ENCODE results near the gene ORAI3. TPM values are rescaled to one million over a fixed set of nuclear protein-coding genes. Genes with fewer than 3 reads are reported as not detected.

Gene ORAI3
- total RNA-seq, 1 experiment from 2014 or later, result 26.9 TPM

GRCh38 chr16:30922420-30922959 lies 26.4 kb upstream of the ORAI3 start:
- H3K4me1 ChIP-seq (ENCODE audit: control insufficient read depth, insufficient read depth, low read length), result peaks cover 9% of the 10 kb centered on the region
- DNase-seq (ENCODE audit: low read depth, low spot score) (peak; percentile 99), ATAC-seq (peak; percentile 92)
- H3K9me3 ChIP-seq (ENCODE audit: control insufficient read depth, insufficient read depth, low read depth, low read length), result no peaks in the 10 kb centered on the region
- ChIA-PET POLR2A (no interaction called here), CTCF (no interaction called here)
- TSS peak; percentile 91 for BruUV-seq (replicated peaks)
- no peaks in the 10 kb centered on the region for H3K36me3 ChIP-seq (ENCODE audit: control insufficient read depth, insufficient read depth, low read length)
- TF ChIP-seq TCF7L2 (IDR thresholded peaks at IDR 0.05; ENCODE audit: low read depth, low read length) (0 out of 2 replicates have a peak, but pooled peaks have one; percentile 14), CTCF (IDR thresholded peaks at IDR 0.05) (no peak), REST (IDR thresholded peaks at IDR 0.05; ENCODE audit: insufficient read depth in 1 of 2, low read depth in 2 of 2, low read length in 1 of 2) (no peak), POLR2AphosphoS5 (IDR thresholded peaks at IDR 0.05; ENCODE audit: low read depth, low read length) (peak; percentile 47; the same call in 1 of the 2 replicates), SIN3A (IDR thresholded peaks at IDR 0.05; ENCODE audit: borderline replicate concordance, insufficient read depth, low read depth, low read length) (no peak)
- intact Hi-C loops (cut with micrococcal nuclease; ENCODE audit: unreplicated experiment) (no loop called here), in situ Hi-C loops (cut with HindIII; ENCODE audit: low pct_unique_long_range_greater_than_20kb, low sequenced_read_pairs) (no loop called here)
- peak overlapping the region; percentile 99 for H3K27ac ChIP-seq (ENCODE audit: low read length)
- peak overlapping the region; percentile 87 to 91 for H3K4me3 ChIP-seq (ENCODE audit: low read depth in 2 of 2, low read length in 2 of 2)
- no peaks in the 10 kb centered on the region for H3K27me3 ChIP-seq (ENCODE audit: control insufficient read depth, insufficient read depth, low read length)

GRCh38 chr16:30922960-30923535 lies 25.8 kb upstream of the ORAI3 start:
- in situ Hi-C loops (cut with HindIII; ENCODE audit: low pct_unique_long_range_greater_than_20kb, low sequenced_read_pairs), result no loop called here

GRCh38 chr16:30923554-30924075 lies 25.3 kb upstream of the ORAI3 start, which contains the start of gene FBXL19:
Gene FBXL19, plus strand, starts transcription at chr16:30923572. Its CDS starts 2,183 bp downstream, at chr16:30925755.
- Histone ChIP-seq H3K4me3 (ENCODE audit: low read depth in 2 of 2, low read length in 2 of 2) (peak within 1 kb of the TSS; percentile 87 to 91), H3K9me3 (ENCODE audit: control insufficient read depth, insufficient read depth, low read depth, low read length) (no peaks in the 10 kb centered on the region), H3K36me3 (ENCODE audit: control insufficient read depth, insufficient read depth, low read length) (no peaks in the 10 kb centered on the region), H3K27ac (ENCODE audit: low read length) (peak within 1 kb of the TSS; percentile 99), H3K4me1 (ENCODE audit: control insufficient read depth, insufficient read depth, low read length) (peaks cover 9% of the 10 kb centered on the region), H3K27me3 (ENCODE audit: control insufficient read depth, insufficient read depth, low read length) (no peaks in the 10 kb centered on the region)
- no peak for TF ChIP-seq POLR2AphosphoS5 (IDR thresholded peaks at IDR 0.05; ENCODE audit: low read depth, low read length)
- no peak for TF ChIP-seq CTCF (IDR thresholded peaks at IDR 0.05)
- no peak for TF ChIP-seq SIN3A (IDR thresholded peaks at IDR 0.05; ENCODE audit: borderline replicate concordance, insufficient read depth, low read depth, low read length)
- no peak for TF ChIP-seq REST (IDR thresholded peaks at IDR 0.05; ENCODE audit: insufficient read depth in 1 of 2, low read depth in 2 of 2, low read length in 1 of 2)
- TF ChIP-seq TCF7L2 (IDR thresholded peaks at IDR 0.05; ENCODE audit: low read depth, low read length), result no peak
- ATAC-seq (no peak), DNase-seq (ENCODE audit: low read depth, low spot score) (no peak)
- BruUV-seq (replicated peaks), result no TSS peak
- ChIA-PET CTCF (no interaction called here), POLR2A (no interaction called here)
- intact Hi-C loops (cut with micrococcal nuclease; ENCODE audit: unreplicated experiment), result no loop called here
- in situ Hi-C loops (cut with HindIII; ENCODE audit: low pct_unique_long_range_greater_than_20kb, low sequenced_read_pairs), result no loop called here

More at GRCh38 chr16:30922960-30923535, 25.8 kb upstream of the ORAI3 start:
- Histone ChIP-seq H3K4me3 (ENCODE audit: low read depth in 2 of 2, low read length in 2 of 2) (peak overlapping the region; percentile 87 to 91), H3K36me3 (ENCODE audit: control insufficient read depth, insufficient read depth, low read length) (no peaks in the 10 kb centered on the region), H3K9me3 (ENCODE audit: control insufficient read depth, insufficient read depth, low read depth, low read length) (no peaks in the 10 kb centered on the region), H3K4me1 (ENCODE audit: control insufficient read depth, insufficient read depth, low read length) (peaks cover 9% of the 10 kb centered on the region), H3K27me3 (ENCODE audit: control insufficient read depth, insufficient read depth, low read length) (no peaks in the 10 kb centered on the region), H3K27ac (ENCODE audit: low read length) (peak overlapping the region; percentile 99)
- TF ChIP-seq POLR2AphosphoS5 (IDR thresholded peaks at IDR 0.05; ENCODE audit: low read depth, low read length), result no peak
- 0 out of 2 replicates have a peak, but pooled peaks have one; percentile 5 for TF ChIP-seq TCF7L2 (IDR thresholded peaks at IDR 0.05; ENCODE audit: low read depth, low read length)
- ATAC-seq (peak; percentile 86), DNase-seq (ENCODE audit: low read depth, low spot score) (peak; percentile 99)
- BruUV-seq (replicated peaks), result no TSS peak
- POLR2A ChIA-PET, result no interaction called here
- CTCF ChIA-PET, result no interaction called here
- intact Hi-C loops (cut with micrococcal nuclease; ENCODE audit: unreplicated experiment), result no loop called here

All from Panc1 (cell line).